ENCODE results near the gene KRT33B.

DNA sequence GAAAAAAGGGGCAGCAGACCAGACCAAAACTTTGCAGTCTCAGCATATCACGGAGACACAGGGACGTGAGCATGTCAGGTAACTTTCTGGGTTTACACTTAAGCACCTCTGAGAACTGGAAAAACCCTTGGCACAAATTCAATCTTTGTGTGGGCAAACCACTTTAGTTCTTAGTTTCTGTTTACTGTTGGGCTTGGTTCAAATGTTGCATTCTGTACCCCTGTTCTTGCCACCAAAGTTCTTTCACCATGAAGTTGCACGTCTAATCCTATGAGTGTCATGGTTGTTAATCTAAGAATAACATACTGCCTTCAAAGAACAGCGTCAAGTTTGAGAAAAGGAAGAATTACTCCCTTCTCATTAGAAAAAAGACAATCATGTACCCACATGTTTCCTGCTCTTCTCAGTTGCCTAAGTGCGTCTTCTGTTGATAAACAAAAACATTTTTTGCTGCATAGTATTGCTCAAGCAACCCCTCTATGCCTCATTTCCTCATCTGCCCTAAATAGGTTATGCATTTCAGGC, 30.6 kb downstream of the KRT33B start:
- TF ChIP-seq CTCF (IDR thresholded peaks at IDR 0.05 in 2 of 3, conservative IDR thresholded peaks at IDR 0.05 in 1 of 3; ENCODE audit: control insufficient read depth in 2 of 3, extremely low read depth in 1 of 3, insufficient read depth in 1 of 3, low read depth in 3 of 3, low read length in 3 of 3) (no peak), KDM1A (IDR thresholded peaks at IDR 0.05; ENCODE audit: borderline replicate concordance) (no peak), CREB1 (IDR thresholded peaks at IDR 0.05; ENCODE audit: low read depth) (no peak), MYC (IDR thresholded peaks at IDR 0.05; ENCODE audit: insufficient read depth, insufficient read length, insufficient replicate concordance, low read length, severe bottlenecking) (no peak), POLR2A (IDR thresholded peaks at IDR 0.05; ENCODE audit: low read depth, low read length) (no peak), SIN3A (IDR thresholded peaks at IDR 0.05; ENCODE audit: low read depth, low read length) (no peak), RUNX3 (IDR thresholded peaks at IDR 0.05; ENCODE audit: low read length) (0 out of 2 replicates have a peak, but pooled peaks have one; percentile 10), YY1 (IDR thresholded peaks at IDR 0.05; ENCODE audit: low read depth, low read length) (no peak), MXI1 (IDR thresholded peaks at IDR 0.05; ENCODE audit: low read depth, low read length) (no peak), STAT1 (conservative IDR thresholded peaks at IDR 0.05) (no peak), ZNF687 (IDR thresholded peaks at IDR 0.05) (no peak)

Data from GM12878 (cell line).